Psoas muscle (tissue), 8 donors: ENCODE measurements around the gene TCERG1L. TPM values are rescaled to one million over a fixed set of nuclear protein-coding genes. Genes with fewer than 3 reads are reported as not detected.

Experiments used
- ATAC-seq, 4 donors: fragments of 200-7000 bp; cut with Tn5 transposase; one replicate each; pipeline ENCODE4 v1.9.1; 2020; ENCODE audit warnings: moderate library complexity in 3 of 4, mild to moderate bottlenecking in 2 of 4
- DNase-seq, 2 donors: peaks; one replicate each; pipeline ENCODE4 v3.0.0-alpha.2; 2020
- H3K27ac ChIP-seq: fragments of 200-600 bp; one replicate; pipeline ENCODE4 v1.8.0; 2022
- H3K27me3 ChIP-seq, 3 donors: fragments of 200-600 bp in 1 of 3; one replicate each; pipeline versions ENCODE4 v1.6.1 to v1.8.0; 2013 to 2022; ENCODE audit warnings: low read length in 2 of 3, mild to moderate bottlenecking in 2 of 3, moderate library complexity in 1 of 3; ENCODE audit not compliant: insufficient read depth in 3 of 3
- H3K36me3 ChIP-seq, 2 donors: fragments of 200-600 bp in 1 of 2; one replicate each; pipeline versions ENCODE4 v1.6.1 to v1.8.0; 2013 to 2022; ENCODE audit warnings: low read depth in 1 of 2, mild to moderate bottlenecking in 1 of 2, moderate library complexity in 1 of 2; ENCODE audit not compliant: insufficient read depth in 1 of 2
- H3K4me1 ChIP-seq: fragments of 200-600 bp; one replicate; pipeline ENCODE4 v1.8.0; 2022
- H3K4me3 ChIP-seq: fragments of 200-600 bp; one replicate; pipeline ENCODE4 v1.8.0; 2022; ENCODE audit warnings: mild to moderate bottlenecking
- H3K9me3 ChIP-seq: fragments of 200-600 bp; one replicate; pipeline ENCODE4 v1.8.0; 2022
- CTCF ChIP-seq: fragments of 200-600 bp; IDR thresholded peaks from one replicate; pipeline ENCODE4 v1.8.0; 2022; ENCODE audit warnings: antibody characterized with exemption
- WGBS, 3 donors: extraction: QIAGEN DNeasy Blood & Tissue Kit; methylation state at CpG; one replicate each; pipeline versions ENCODE4 v1.1.6 to v1.1.7; 2013; 5-methylcytosine and 5-hydroxymethylcytosine counted together
- intact Hi-C, 2 donors: fragments of 100-400 bp; cut with DNase I; formaldehyde crosslinking; loops; one replicate each; pipeline versions ENCODE4 v1.11.0 to v1.14.2; 2022
- polyA plus RNA-seq, 3 donors: library from polyadenylated mRNA; stranded (reverse); fragments of 200-250 nt; gene quantifications; one replicate each; pipeline ENCODE4 v1.2.3, GENCODE V29; 2013
- total RNA-seq, 4 donors: library from RNA; stranded (reverse); fragmentation: NEBNext Ultra II Directional in 2 of 4; extraction: Animal tissue kit (Norgen Biotek cat#: 25700) in 2 of 4; gene quantifications; one replicate each; pipeline versions ENCODE4 v1.2.1 to v1.2.4, GENCODE V29; 2021 to 2023
- donor health status: healthy with polysubstance abuse.
- donor health status: DM: no; HTN: no; CAD: no; lungs with moderate emphysema.
- donor health status: Bipolar disorder and iron deficiency.
- donor health status: healthy.
- donor health status: DM: yes; HTN: yes; CAD: no.
- donor health status: DM: no; HTN: no; CAD: no.
- donor health status: DM: no; HTN: no; CAD: no.
- donor health status: DM: yes; HTN: yes; CAD: no.

TCERG1L gene
- total and polyA plus RNA-seq, 7 donors = 0.01 TPM; not detected in 6

- intact Hi-C loops = no loop called here
- no peaks in the 10 kb centered on the region for H3K36me3 ChIP-seq
- H3K27me3 ChIP-seq = peaks cover 0 to 8% (median 7%) of the 10 kb centered on the region in 3 donors
- H3K4me3 ChIP-seq = no peak overlapping the region
- WGBS, 3 donors = 61 to 69% (median 69%) methylated on average over 8 of the region's 8 CpGs
- DNase-seq (no peak), ATAC-seq (no peak)
- no peaks in the 10 kb centered on the region for H3K9me3 ChIP-seq
- H3K4me1 ChIP-seq = no peaks in the 10 kb centered on the region
- H3K27ac ChIP-seq = no peak overlapping the region
- no peak for TF ChIP-seq CTCF
Observed at GRCh38 chr10:131127610-131128009, 183.9 kb downstream of the TCERG1L start.

- Histone ChIP-seq H3K27me3 (peaks cover 0 to 9% (median 6%) of the 10 kb centered on the region in 3 donors), H3K27ac (no peak overlapping the region), H3K4me3 (no peak overlapping the region), H3K4me1 (no peaks in the 10 kb centered on the region), H3K9me3 (no peaks in the 10 kb centered on the region), H3K36me3 (no peaks in the 10 kb centered on the region)
- WGBS, 3 donors = 73 to 75% (median 74%) methylated on average over 9 of the region's 9 CpGs
- TF ChIP-seq CTCF = no peak
- intact Hi-C loops = no loop called here
- DNase-seq = no peak
- no peak for ATAC-seq
Observed at GRCh38 chr10:131127138-131127589, 184.4 kb downstream of the TCERG1L start.

- H3K4me3 ChIP-seq = no peak overlapping the region
- no peak for DNase-seq
- 59 to 66% (median 63%) methylated on average over 14 of the region's 14 CpGs for WGBS, 3 donors
- no peak overlapping the region for H3K27ac ChIP-seq
- no peaks in the 10 kb centered on the region for H3K36me3 ChIP-seq
- H3K27me3 ChIP-seq = peaks cover 0 to 9% (median under 1%) of the 10 kb centered on the region in 3 donors
- no peak for ATAC-seq
- no peaks in the 10 kb centered on the region for H3K4me1 ChIP-seq
- intact Hi-C loops = no loop called here
- TF ChIP-seq CTCF = no peak
- no peaks in the 10 kb centered on the region for H3K9me3 ChIP-seq
Observed at GRCh38 chr10:131126321-131127137, 185.0 kb downstream of the TCERG1L start.

GRCh38 chr10:131125511-131126225, 185.9 kb downstream of the TCERG1L start:
- Histone ChIP-seq H3K4me1 (no peaks in the 10 kb centered on the region), H3K27me3 (peaks cover 0 to 7% (median 0%) of the 10 kb centered on the region in 3 donors), H3K4me3 (no peak overlapping the region), H3K27ac (no peak overlapping the region), H3K9me3 (no peaks in the 10 kb centered on the region), H3K36me3 (no peaks in the 10 kb centered on the region)
- TF ChIP-seq CTCF = no peak
- DNase-seq = no peak
- no peak for ATAC-seq
- 71 to 84% (median 76%) methylated on average over 10 of the region's 10 CpGs for WGBS, 3 donors
- intact Hi-C loops = no loop called here
